Right lobe of liver (tissue), 4 donors: ENCODE measurements around the gene LRP3.

ENCODE experiments used
- POLR2A ChIP-seq: fragments of 450-650 bp; IDR thresholded peaks from one replicate; pipeline ENCODE4 v1.6.1; 2017; ENCODE audit warnings: antibody characterized with exemption, mild to moderate bottlenecking
- TF ChIP-seq, protein P1 (sequence below), 4 donors: fragments of 200-600 bp in 3 of 4; fragments of 450-650 bp in 1 of 4; IDR thresholded peaks; one replicate each; pipeline versions ENCODE4 v1.5.1 to v1.8.0; 2016 to 2022; ENCODE audit warnings: antibody characterized with exemption in 4 of 4, mild to moderate bottlenecking in 2 of 4
- donor health status: DM: no; HTN: no; CAD: no.
- donor health status: DM: no; HTN: no; CAD: no.
- donor health status: DM: no; HTN: yes; CAD: no.

GRCh38 chr19:33255781-33256180 is 61.7 kb downstream of the LRP3 start:
- TF ChIP-seq POLR2A: no peak
- TF ChIP-seq, protein P1, sequence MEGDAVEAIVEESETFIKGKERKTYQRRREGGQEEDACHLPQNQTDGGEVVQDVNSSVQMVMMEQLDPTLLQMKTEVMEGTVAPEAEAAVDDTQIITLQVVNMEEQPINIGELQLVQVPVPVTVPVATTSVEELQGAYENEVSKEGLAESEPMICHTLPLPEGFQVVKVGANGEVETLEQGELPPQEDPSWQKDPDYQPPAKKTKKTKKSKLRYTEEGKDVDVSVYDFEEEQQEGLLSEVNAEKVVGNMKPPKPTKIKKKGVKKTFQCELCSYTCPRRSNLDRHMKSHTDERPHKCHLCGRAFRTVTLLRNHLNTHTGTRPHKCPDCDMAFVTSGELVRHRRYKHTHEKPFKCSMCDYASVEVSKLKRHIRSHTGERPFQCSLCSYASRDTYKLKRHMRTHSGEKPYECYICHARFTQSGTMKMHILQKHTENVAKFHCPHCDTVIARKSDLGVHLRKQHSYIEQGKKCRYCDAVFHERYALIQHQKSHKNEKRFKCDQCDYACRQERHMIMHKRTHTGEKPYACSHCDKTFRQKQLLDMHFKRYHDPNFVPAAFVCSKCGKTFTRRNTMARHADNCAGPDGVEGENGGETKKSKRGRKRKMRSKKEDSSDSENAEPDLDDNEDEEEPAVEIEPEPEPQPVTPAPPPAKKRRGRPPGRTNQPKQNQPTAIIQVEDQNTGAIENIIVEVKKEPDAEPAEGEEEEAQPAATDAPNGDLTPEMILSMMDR (IDR thresholded peaks at IDR 0.05): no peak
